Measurements from ENCODE around the gene PPBP.

GRCh38 chr4:73989031-73989430 is 1.0 kb upstream of the PPBP start:
- TF ChIP-seq, protein P1, sequence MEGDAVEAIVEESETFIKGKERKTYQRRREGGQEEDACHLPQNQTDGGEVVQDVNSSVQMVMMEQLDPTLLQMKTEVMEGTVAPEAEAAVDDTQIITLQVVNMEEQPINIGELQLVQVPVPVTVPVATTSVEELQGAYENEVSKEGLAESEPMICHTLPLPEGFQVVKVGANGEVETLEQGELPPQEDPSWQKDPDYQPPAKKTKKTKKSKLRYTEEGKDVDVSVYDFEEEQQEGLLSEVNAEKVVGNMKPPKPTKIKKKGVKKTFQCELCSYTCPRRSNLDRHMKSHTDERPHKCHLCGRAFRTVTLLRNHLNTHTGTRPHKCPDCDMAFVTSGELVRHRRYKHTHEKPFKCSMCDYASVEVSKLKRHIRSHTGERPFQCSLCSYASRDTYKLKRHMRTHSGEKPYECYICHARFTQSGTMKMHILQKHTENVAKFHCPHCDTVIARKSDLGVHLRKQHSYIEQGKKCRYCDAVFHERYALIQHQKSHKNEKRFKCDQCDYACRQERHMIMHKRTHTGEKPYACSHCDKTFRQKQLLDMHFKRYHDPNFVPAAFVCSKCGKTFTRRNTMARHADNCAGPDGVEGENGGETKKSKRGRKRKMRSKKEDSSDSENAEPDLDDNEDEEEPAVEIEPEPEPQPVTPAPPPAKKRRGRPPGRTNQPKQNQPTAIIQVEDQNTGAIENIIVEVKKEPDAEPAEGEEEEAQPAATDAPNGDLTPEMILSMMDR (IDR thresholded peaks at IDR 0.05; ENCODE audit: low read depth, low read length) = no peak
- no peak for TF ChIP-seq MAX (IDR thresholded peaks at IDR 0.05; ENCODE audit: low read depth, low read length)
- TF ChIP-seq POLR2A (IDR thresholded peaks at IDR 0.05; ENCODE audit: extremely low read depth, insufficient read length) = no peak

Measured in NB4 (cell line).